ENCODE measurements around the gene PSIP1.

- TF ChIP-seq CTCF (conservative IDR thresholded peaks at IDR 0.05; ENCODE audit: low read depth, low read length) = no peak
- TF ChIP-seq USF2 (IDR thresholded peaks at IDR 0.05; ENCODE audit: low read depth, low read length) = no peak
- TF ChIP-seq POLR2A (IDR thresholded peaks at IDR 0.05; ENCODE audit: low read depth, low read length) = no peak
Measured at GRCh38 chr9:15484802-15485201, 26.0 kb downstream of the PSIP1 start.
